Endodermal cell (in vitro differentiated cells): Measurements from ENCODE around the gene DNAH11. TPM values are rescaled to one million over a fixed set of nuclear protein-coding genes. Genes with fewer than 3 reads are reported as not detected.

ENCODE experiments used
- DNase-seq: peaks from one replicate; pipeline ENCODE4 v3.0.0-alpha.2; 2017
- H3K27ac ChIP-seq: 2 replicates; pipeline ENCODE4 v1.5.1; 2013; ENCODE audit warnings: mild to moderate bottlenecking, low read depth, low read length, moderate library complexity
- H3K27me3 ChIP-seq: 2 replicates; pipeline ENCODE4 v1.6.1; 2013; ENCODE audit warnings: mild to moderate bottlenecking, low read length, moderate library complexity; ENCODE audit not compliant: insufficient read depth, control insufficient read depth, poor library complexity, severe bottlenecking
- H3K36me3 ChIP-seq: 2 replicates; pipeline ENCODE4 v1.7.0; 2013; ENCODE audit warnings: mild to moderate bottlenecking, low read length, moderate library complexity; ENCODE audit not compliant: control insufficient read depth, insufficient read depth
- H3K4me1 ChIP-seq: one replicate; pipeline ENCODE4 v1.7.0; 2013; ENCODE audit warnings: low read length; ENCODE audit not compliant: control insufficient read depth, insufficient read depth
- H3K4me3 ChIP-seq: 2 replicates; pipeline ENCODE4 v1.5.1; 2013; ENCODE audit warnings: mild to moderate bottlenecking, low read length, moderate library complexity
- H3K9ac ChIP-seq: 2 replicates; pipeline ENCODE4 v1.6.1; 2013; ENCODE audit warnings: mild to moderate bottlenecking, low read length, moderate library complexity; ENCODE audit not compliant: poor library complexity, severe bottlenecking; ENCODE audit errors: extremely low read depth
- H3K9me3 ChIP-seq: 2 replicates; pipeline ENCODE4 v1.6.1; 2013; ENCODE audit warnings: mild to moderate bottlenecking, low read length, moderate library complexity; ENCODE audit not compliant: control insufficient read depth
- H3K27ac Mint-ChIP-seq: 2 replicates; pipeline ENCODE4 v1.8.0; 2020; ENCODE audit warnings: mixed read lengths
- H3K27me3 Mint-ChIP-seq: 2 replicates; pipeline ENCODE4 v1.8.0; 2021; ENCODE audit warnings: mild to moderate bottlenecking, mixed read lengths; ENCODE audit not compliant: insufficient read depth
- H3K36me3 Mint-ChIP-seq: 2 replicates; pipeline ENCODE4 v1.8.0; 2020; ENCODE audit warnings: low read depth, mixed read lengths
- H3K4me1 Mint-ChIP-seq: 2 replicates; pipeline ENCODE4 v1.8.0; 2020; ENCODE audit warnings: mixed read lengths
- H3K4me3 Mint-ChIP-seq: 2 replicates; pipeline ENCODE4 v1.8.0; 2020; ENCODE audit warnings: mild to moderate bottlenecking, moderate library complexity, mixed read lengths
- H3K9me3 Mint-ChIP-seq: 2 replicates; pipeline ENCODE4 v1.8.0; 2020; ENCODE audit warnings: mild to moderate bottlenecking, mixed read lengths
- CTCF ChIP-seq: fragments of 200-600 bp; sonication (generic); conservative IDR thresholded peaks from 2 replicates; pipeline ENCODE4 v1.5.0; 2021; ENCODE audit warnings: antibody characterized with exemption, mild to moderate bottlenecking
- WGBS, 2 experiments: methylation state at CpG; one replicate each; pipeline versions ENCODE4 v1.1.5 to v1.1.7; 2013; ENCODE audit warnings: missing lambda C conversion rate in 2 of 2, mixed read lengths in 1 of 2; ENCODE audit not compliant: insufficient coverage in 1 of 2, insufficient read length in 1 of 2; 5-methylcytosine and 5-hydroxymethylcytosine counted together
- total RNA-seq, 2 donors: library from RNA; stranded (reverse); fragmentation: NEBNext Ultra II Directional in 1 of 2; extraction: Animal tissue kit (Norgen Biotek cat#: 25700) in 1 of 2; gene quantifications; 2 replicates in 1 of 2; 3 replicates in 1 of 2; pipeline ENCODE4 v1.2.1, GENCODE V29; 2021

Gene DNAH11
- total RNA-seq, 2 donors from 2014 or later, result 0.80 to 0.99 TPM

- peak; percentile 84 for TF ChIP-seq CTCF
- H3K27ac Mint-ChIP-seq, result peak overlapping the region; percentile 33
- no peak overlapping the region for H3K27ac ChIP-seq
These were observed 35.1 kb upstream of the DNAH11 start for GRCh38 chr7:21507627-21508343.

GRCh38 chr7:21508538-21508937 lies 34.3 kb upstream of the DNAH11 start:
- H3K4me3 ChIP-seq, result no peak overlapping the region
- Mint-ChIP-seq H3K27ac (no peak overlapping the region), H3K27me3 (no peaks in the 10 kb centered on the region), H3K4me3 (no peak overlapping the region), H3K36me3 (peaks cover 23% of the 10 kb centered on the region), H3K4me1 (peaks cover 4% of the 10 kb centered on the region), H3K9me3 (peaks cover 18% of the 10 kb centered on the region)
- H3K4me1 ChIP-seq, result no peaks in the 10 kb centered on the region
- no peak overlapping the region for H3K9ac ChIP-seq
- H3K27me3 ChIP-seq, result no peaks in the 10 kb centered on the region
- TF ChIP-seq CTCF, result no peak
- H3K36me3 ChIP-seq, result no peaks in the 10 kb centered on the region
- H3K27ac ChIP-seq, result no peak overlapping the region
- WGBS, 2 experiments, result 98 to 100% methylated on average over 1 to 3 of the region's 3 CpGs
- peaks cover 37% of the 10 kb centered on the region for H3K9me3 ChIP-seq
- no peak for DNase-seq

More at GRCh38 chr7:21507627-21508343, 35.1 kb upstream of the DNAH11 start:
- H3K4me1 Mint-ChIP-seq, result peaks cover 5% of the 10 kb centered on the region
- peaks cover 18% of the 10 kb centered on the region for H3K9me3 Mint-ChIP-seq
- peaks cover 37% of the 10 kb centered on the region for H3K9me3 ChIP-seq
- H3K4me3 Mint-ChIP-seq, result no peak overlapping the region
- no peaks in the 10 kb centered on the region for H3K36me3 ChIP-seq
- no peak overlapping the region for H3K4me3 ChIP-seq
- peak; percentile 85 for DNase-seq
- no peaks in the 10 kb centered on the region for H3K4me1 ChIP-seq
- no peaks in the 10 kb centered on the region for H3K27me3 Mint-ChIP-seq
- no peak overlapping the region for H3K9ac ChIP-seq
- no peaks in the 10 kb centered on the region for H3K27me3 ChIP-seq
- peaks cover 23% of the 10 kb centered on the region for H3K36me3 Mint-ChIP-seq
- 90 to 91% methylated on average over 4 to 8 of the region's 8 CpGs for WGBS, 2 experiments

GRCh38 chr7:21514062-21514461 lies 28.8 kb upstream of the DNAH11 start:
- Mint-ChIP-seq H3K4me1 (peaks cover 1% of the 10 kb centered on the region), H3K27me3 (no peaks in the 10 kb centered on the region), H3K4me3 (no peak overlapping the region), H3K9me3 (no peaks in the 10 kb centered on the region), H3K36me3 (peaks cover 8% of the 10 kb centered on the region), H3K27ac (no peak overlapping the region)
- Histone ChIP-seq H3K4me3 (no peak overlapping the region), H3K36me3 (no peaks in the 10 kb centered on the region), H3K9ac (no peak overlapping the region), H3K9me3 (peaks cover 6% of the 10 kb centered on the region), H3K27me3 (no peaks in the 10 kb centered on the region), H3K4me1 (peaks cover 4% of the 10 kb centered on the region), H3K27ac (no peak overlapping the region)
- DNase-seq, result no peak
- no peak for TF ChIP-seq CTCF
